IMR-90 (cell line): ENCODE results near the gene NEO1. TPM values are rescaled to one million over a fixed set of nuclear protein-coding genes. Genes with fewer than 3 reads are reported as not detected.
A peak's percentile ranks its signal among the peaks of the same experiment; 100 is the strongest.

ENCODE experiments used
- ATAC-seq: fragments of 200-7000 bp; cut with Tn5 transposase; 2 replicates; pipeline ENCODE4 v1.9.1; 2020; ENCODE audit warnings: low read depth, mild to moderate bottlenecking, moderate library complexity
- BruUV-seq: library from RNA; stranded (reverse); fragments of 400-500 nt; replicated peaks from 2 replicates; lab custom pipeline; 2021; lab: Mats Ljungman, UMichigan
- CTCF ChIA-PET: fragments of 300-600 bp; formaldehyde crosslinking; extraction: SDS; loops from one replicate; lab custom pipeline; 2021; ENCODE audit warnings: antibody characterized with exemption; lab: Yijun Ruan, JAX
- POLR2A ChIA-PET: fragments of 300-600 bp; sonication (Branson Sonifier 250); formaldehyde crosslinking; loops from one replicate; lab custom pipeline; 2022; ENCODE audit warnings: antibody characterized with exemption; ENCODE audit not compliant: unreplicated experiment; lab: Charles Lee
- DNase-seq: peaks from one replicate; pipeline ENCODE4 v3.0.0; 2013
- H2AFZ ChIP-seq: replicated peaks from 2 replicates; pipeline ENCODE3; 2013; ENCODE audit warnings: low read length, mild to moderate bottlenecking; ENCODE audit not compliant: poor library complexity
- H2AK5ac ChIP-seq: 2 replicates; pipeline ENCODE4 v1.6.1; 2013; ENCODE audit warnings: low read depth, low read length, inconsistent platforms
- H2AK9ac ChIP-seq: replicated peaks from 2 replicates; pipeline ENCODE3; 2013; ENCODE audit warnings: mild to moderate bottlenecking, low read depth, low read length, moderate library complexity; ENCODE audit not compliant: poor library complexity
- H2BK120ac ChIP-seq: 2 replicates; pipeline ENCODE4 v1.6.1; 2013; ENCODE audit warnings: low read depth, low read length, inconsistent platforms
- H2BK15ac ChIP-seq: 3 replicates; pipeline ENCODE4 v1.6.1; 2013; ENCODE audit warnings: low read depth, low read length, inconsistent platforms
- H2BK20ac ChIP-seq: 2 replicates; pipeline ENCODE4 v1.6.1; 2013; ENCODE audit warnings: low read depth, mild to moderate bottlenecking, inconsistent platforms, low read length, moderate library complexity
- H2BK5ac ChIP-seq: 2 replicates; pipeline ENCODE4 v1.6.1; 2013; ENCODE audit warnings: mild to moderate bottlenecking, low read depth, low read length, inconsistent platforms; ENCODE audit not compliant: poor library complexity, severe bottlenecking
- H3K14ac ChIP-seq: replicated peaks from 2 replicates; pipeline ENCODE4 v1.6.1; 2013; ENCODE audit warnings: low read depth, low read length, inconsistent platforms
- H3K18ac ChIP-seq: 2 replicates; pipeline ENCODE4 v1.6.1; 2013; ENCODE audit warnings: low read depth, low read length, control low read depth
- H3K23ac ChIP-seq: 2 replicates; pipeline ENCODE4 v1.6.1; 2013; ENCODE audit warnings: low read depth, low read length, inconsistent platforms
- H3K27ac ChIP-seq: 2 replicates; pipeline ENCODE4 v1.5.1; 2013; ENCODE audit warnings: mild to moderate bottlenecking, control low read depth, low read length; ENCODE audit not compliant: insufficient read depth
- H3K27me3 ChIP-seq: 2 replicates; pipeline ENCODE4 v1.6.1; 2013; ENCODE audit warnings: low read length; ENCODE audit not compliant: control insufficient read depth, insufficient read depth
- H3K36me3 ChIP-seq: 2 replicates; pipeline ENCODE4 v1.6.1; 2013; ENCODE audit warnings: low read length, mixed read lengths; ENCODE audit not compliant: control insufficient read depth, insufficient read depth
- H3K4ac ChIP-seq: 2 replicates; pipeline ENCODE4 v1.6.1; 2013; ENCODE audit warnings: low read depth, low read length, inconsistent platforms
- H3K4me1 ChIP-seq: 2 replicates; pipeline ENCODE4 v1.6.1; 2013; ENCODE audit warnings: low read length, mixed read lengths; ENCODE audit not compliant: control insufficient read depth, insufficient read depth
- H3K4me2 ChIP-seq: 2 replicates; pipeline ENCODE4 v1.6.1; 2013; ENCODE audit warnings: low read depth, mild to moderate bottlenecking, control low read depth, low read length, moderate library complexity
- H3K4me3 ChIP-seq: 2 replicates; pipeline ENCODE4 v1.5.1; 2013; ENCODE audit warnings: low read depth, mild to moderate bottlenecking, control low read depth, low read length, moderate library complexity; ENCODE audit not compliant: insufficient read depth
- H3K56ac ChIP-seq: 2 replicates; pipeline ENCODE4 v1.6.1; 2013; ENCODE audit warnings: low read length, inconsistent platforms; ENCODE audit not compliant: insufficient read depth; ENCODE audit errors: extremely low read depth
- H3K79me1 ChIP-seq, 2 experiments: 2 replicates each; pipeline ENCODE4 v1.6.1; 2013; ENCODE audit warnings: low read length in 2 of 2, inconsistent platforms in 1 of 2, low read depth in 1 of 2
- H3K9ac ChIP-seq: 2 replicates; pipeline ENCODE4 v1.6.1; 2013; ENCODE audit warnings: low read depth, low read length, control low read depth
- H3K9me1 ChIP-seq: 2 replicates; pipeline ENCODE4 v1.6.1; 2013; ENCODE audit warnings: low read length, inconsistent platforms; ENCODE audit not compliant: insufficient read depth
- H3K9me3 ChIP-seq: 2 replicates; pipeline ENCODE4 v1.6.1; 2013; ENCODE audit warnings: low read length; ENCODE audit not compliant: control insufficient read depth, insufficient read depth
- H4K20me1 ChIP-seq: 2 replicates; pipeline ENCODE4 v1.6.1; 2013; ENCODE audit warnings: low read length, inconsistent platforms; ENCODE audit not compliant: insufficient read depth
- H4K5ac ChIP-seq: 2 replicates; pipeline ENCODE4 v1.6.1; 2013; ENCODE audit warnings: mild to moderate bottlenecking, low read depth, low read length, control low read depth
- H4K8ac ChIP-seq, 2 experiments: 2 replicates each; pipeline ENCODE4 v1.6.1; 2013; ENCODE audit warnings: low read depth in 2 of 2, low read length in 2 of 2, control low read depth in 1 of 2, inconsistent platforms in 1 of 2
- H4K91ac ChIP-seq: 2 replicates; pipeline ENCODE4 v1.6.1; 2013; ENCODE audit warnings: low read depth, low read length, inconsistent platforms; ENCODE audit not compliant: insufficient read depth
- CTCF ChIP-seq: conservative IDR thresholded peaks from 2 replicates; pipeline ENCODE4 v1.5.1; 2012; ENCODE audit warnings: mild to moderate bottlenecking, low read depth, low read length, improper control_type of control experiment
- ELK1 ChIP-seq: fragments of 150-350 bp; IDR thresholded peaks from 2 replicates; pipeline ENCODE4 v1.6.1; 2016; ENCODE audit warnings: low read depth, mild to moderate bottlenecking, low read length, moderate library complexity, borderline replicate concordance
- NFE2L2 ChIP-seq: fragments of 150-350 bp; IDR thresholded peaks from 2 replicates; pipeline ENCODE4 v1.6.1; 2016; ENCODE audit warnings: low read depth, mild to moderate bottlenecking, low read length
- RAD21 ChIP-seq: IDR thresholded peaks from 2 replicates; pipeline ENCODE4 v1.6.1; 2012; ENCODE audit warnings: low read length, improper control_type of control experiment
- WGBS, 2 experiments: methylation state at CpG; one replicate each; pipeline versions ENCODE4 v1.1.5 to v1.1.7; 2013; ENCODE audit warnings: missing lambda C conversion rate in 2 of 2; ENCODE audit not compliant: insufficient read length in 1 of 2; ENCODE audit errors: extremely low coverage in 2 of 2; 5-methylcytosine and 5-hydroxymethylcytosine counted together
- dilution Hi-C: fragments of 300-500 bp; cut with HindIII; formaldehyde crosslinking; loops from one replicate; pipeline ENCODE4 v1.14.3; 2018; ENCODE audit warnings: low sequenced_read_pairs; ENCODE audit not compliant: unreplicated experiment
- in situ Hi-C: fragments of 300-500 bp; cut with MboI; formaldehyde crosslinking; loops from 3 replicates; pipeline ENCODE4 v1.14.3; 2019; ENCODE audit warnings: low sequenced_read_pairs, inconsistent platforms, mixed read lengths
- intact Hi-C: fragments of 100-400 bp; cut with micrococcal nuclease; formaldehyde crosslinking; loops from 2 replicates; pipeline ENCODE4 v1.10.0; 2022
- polyA plus RNA-seq, 3 experiments: library from polyadenylated mRNA; depleted of rRNA; stranded (reverse); fragments of >200 nt; gene quantifications; 2 replicates each; pipeline ENCODE4 v1.2.3, GENCODE V29; 2012; ENCODE audit warnings: low replicate concordance in 1 of 3
- total RNA-seq: library from RNA; depleted of rRNA; stranded (reverse); fragments of >200 nt; gene quantifications from 2 replicates; pipeline ENCODE4 v1.2.3, GENCODE V29; 2012

Gene NEO1
- total and polyA plus RNA-seq, 2 of the 4 experiments (the other 2 are of a cell fraction) = 16.3 to 18.5 TPM

GRCh38 chr15:73014904-73015303 lies 37.4 kb upstream of the NEO1 start:
- Histone ChIP-seq H2AK9ac (no peak overlapping the region), H2BK120ac (no peak overlapping the region), H4K5ac (no peak overlapping the region), H2BK20ac (no peak overlapping the region), H3K4ac (no peak overlapping the region), H3K56ac (no peak overlapping the region), H3K27me3 (no peaks in the 10 kb centered on the region), H3K4me1 (peaks cover 3% of the 10 kb centered on the region; the same call in 1 of the 2 replicates), H3K27ac (no peak overlapping the region), H4K20me1 (no peaks in the 10 kb centered on the region), H3K9me3 (no peaks in the 10 kb centered on the region), H3K23ac (0 out of 2 replicates have a peak overlapping the region, but pooled peaks have one; percentile 11), H2AFZ (no peak overlapping the region), H2BK5ac (no peak overlapping the region), H4K8ac (no peak overlapping the region), H3K14ac (no peak overlapping the region), H2BK15ac (no peak overlapping the region), H3K18ac (no peak overlapping the region), H3K9me1 (peaks cover 5% of the 10 kb centered on the region; the same call in 1 of the 2 replicates), H4K91ac (no peak overlapping the region), H2AK5ac (no peak overlapping the region), H3K36me3 (no peaks in the 10 kb centered on the region), H3K79me1 (no peaks in the 10 kb centered on the region), H3K4me2 (no peak overlapping the region), H3K9ac (no peak overlapping the region), H3K4me3 (no peak overlapping the region)
- CTCF ChIA-PET = interaction anchor here (1.4 kb wide), 1 partner anchor 14 kb away, joined by 3 read pairs; no protein-coding TSS in a partner anchor
- DNase-seq (no peak), ATAC-seq (no peak)
- no TSS peak for BruUV-seq
- dilution Hi-C loops = no loop called here
- in situ Hi-C loops = no loop called here
- POLR2A ChIA-PET = no interaction called here
- intact Hi-C loops = no loop called here
- TF ChIP-seq RAD21 (no peak), CTCF (no peak), NFE2L2 (no peak), ELK1 (no peak)
- no CpG with 5 or more reads among the region's 1 CpG for WGBS, 2 experiments
